Measurements from ENCODE around the gene ACAN. TPM values are rescaled to one million over a fixed set of nuclear protein-coding genes. Genes with fewer than 3 reads are reported as not detected.

The ACAN gene
- total and polyA plus RNA-seq, 2 donors (not counting 3 experiments of a cell fraction or from before 2014, with no cell fraction given), result not detected

DNA sequence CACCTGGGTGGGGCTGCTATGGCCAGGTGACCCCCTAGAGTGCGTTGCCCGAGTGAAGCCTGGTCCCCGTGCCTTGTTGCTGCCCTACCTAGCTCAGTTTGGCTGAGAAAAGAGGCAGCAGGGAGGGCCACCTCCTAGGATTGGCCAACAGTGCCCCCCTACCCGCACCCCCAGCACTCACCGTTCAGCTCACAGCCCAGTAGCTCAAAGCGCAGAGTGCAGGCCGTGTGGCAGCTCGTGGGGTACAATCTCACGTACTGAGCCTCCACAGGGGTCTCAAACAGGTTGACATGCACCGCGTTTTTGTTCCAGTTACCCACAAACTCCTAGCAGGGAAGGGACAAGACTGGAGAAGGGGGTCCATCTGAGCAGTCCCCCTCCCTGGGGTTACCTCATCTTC, 102.3 kb downstream of the ACAN start:
- CTCF ChIA-PET, result interaction anchor here (0.8 to 4.7 kb wide), 29 partner anchors 9 to 393 kb away, joined by 3 to 82 read pairs (median 7); partner anchors contain the start of genes FANCI, HAPLN3, ISG20 and MFGE8
- dilution Hi-C loops (cut with MboI; ENCODE audit: extremely low pct_ligation_motif_present, low sequenced_read_pairs), result no loop called here
- intact Hi-C loops (cut with micrococcal nuclease), result no loop called here

More for the DNA sequence above, 102.3 kb downstream of the ACAN start:
- Histone ChIP-seq H3K36me3 (ENCODE audit: control insufficient read depth in 2 of 2, extremely low read depth in 1 of 2, insufficient read depth in 2 of 2, low read length in 2 of 2) (no peaks in the 10 kb centered on the region), H3K9me1 (replicated peaks; ENCODE audit: control insufficient read depth, extremely low read depth, insufficient read depth, low read length) (no peaks in the 10 kb centered on the region), H4K20me1 (replicated peaks; ENCODE audit: control insufficient read depth, extremely low read depth, insufficient read depth, low read length) (no peaks in the 10 kb centered on the region), H3K9me3 (replicated peaks; ENCODE audit: control insufficient read depth, insufficient read depth, low read length) (no peaks in the 10 kb centered on the region), H3K79me2 (ENCODE audit: control insufficient read depth, insufficient read depth, low read length) (no peaks in the 10 kb centered on the region), H3K27ac (ENCODE audit: insufficient read depth, low read depth, low read length) (no peak overlapping the region), H3K4me3 (replicated peaks in 1 of 3; ENCODE audit: insufficient read depth in 1 of 3, low read depth in 1 of 3, low read length in 3 of 3) (no peak overlapping the region), H3K4me1 (ENCODE audit: control insufficient read depth, extremely low read depth, insufficient read depth, low read length) (no peaks in the 10 kb centered on the region), H3K27me3 (ENCODE audit: control insufficient read depth in 2 of 2, insufficient read depth in 2 of 2, low read length in 2 of 2) (no peaks in the 10 kb centered on the region), H3K4me2 (ENCODE audit: insufficient read depth, low read length) (no peak overlapping the region), H2AFZ (ENCODE audit: low read depth, low read length) (no peak overlapping the region), H3K9ac (replicated peaks; ENCODE audit: extremely low read depth, insufficient read depth, low read length) (no peak overlapping the region)
- no peak for DNase-seq (ENCODE audit: low read depth, low spot score)
- POLR2A ChIA-PET, result interaction anchor here (0.6 to 1.2 kb wide), 2 partner anchors 9 to 196 kb away, joined by 3 to 4 read pairs; no protein-coding TSS in a partner anchor
- TF ChIP-seq, protein P1, sequence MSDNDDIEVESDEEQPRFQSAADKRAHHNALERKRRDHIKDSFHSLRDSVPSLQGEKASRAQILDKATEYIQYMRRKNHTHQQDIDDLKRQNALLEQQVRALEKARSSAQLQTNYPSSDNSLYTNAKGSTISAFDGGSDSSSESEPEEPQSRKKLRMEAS (IDR thresholded peaks at IDR 0.05; ENCODE audit: insufficient read depth, insufficient read length), result no peak
- TF ChIP-seq POLR2A (IDR thresholded peaks at IDR 0.05; ENCODE audit: low read depth, low read length), result no peak
- no peak for TF ChIP-seq POLR2AphosphoS5 (IDR thresholded peaks at IDR 0.05; ENCODE audit: insufficient read depth, low read depth, low read length)
- no peak for TF ChIP-seq GATA2 (IDR thresholded peaks at IDR 0.05; ENCODE audit: insufficient read depth, insufficient read length, low read depth, low read length)
- TF ChIP-seq MYC (IDR thresholded peaks at IDR 0.05; ENCODE audit: low read depth, low read length), result no peak
- TF ChIP-seq FOS (IDR thresholded peaks at IDR 0.05; ENCODE audit: borderline replicate concordance, insufficient read depth, low read length), result no peak
- TF ChIP-seq, protein P2, sequence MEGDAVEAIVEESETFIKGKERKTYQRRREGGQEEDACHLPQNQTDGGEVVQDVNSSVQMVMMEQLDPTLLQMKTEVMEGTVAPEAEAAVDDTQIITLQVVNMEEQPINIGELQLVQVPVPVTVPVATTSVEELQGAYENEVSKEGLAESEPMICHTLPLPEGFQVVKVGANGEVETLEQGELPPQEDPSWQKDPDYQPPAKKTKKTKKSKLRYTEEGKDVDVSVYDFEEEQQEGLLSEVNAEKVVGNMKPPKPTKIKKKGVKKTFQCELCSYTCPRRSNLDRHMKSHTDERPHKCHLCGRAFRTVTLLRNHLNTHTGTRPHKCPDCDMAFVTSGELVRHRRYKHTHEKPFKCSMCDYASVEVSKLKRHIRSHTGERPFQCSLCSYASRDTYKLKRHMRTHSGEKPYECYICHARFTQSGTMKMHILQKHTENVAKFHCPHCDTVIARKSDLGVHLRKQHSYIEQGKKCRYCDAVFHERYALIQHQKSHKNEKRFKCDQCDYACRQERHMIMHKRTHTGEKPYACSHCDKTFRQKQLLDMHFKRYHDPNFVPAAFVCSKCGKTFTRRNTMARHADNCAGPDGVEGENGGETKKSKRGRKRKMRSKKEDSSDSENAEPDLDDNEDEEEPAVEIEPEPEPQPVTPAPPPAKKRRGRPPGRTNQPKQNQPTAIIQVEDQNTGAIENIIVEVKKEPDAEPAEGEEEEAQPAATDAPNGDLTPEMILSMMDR (IDR thresholded peaks at IDR 0.05; ENCODE audit: extremely low read depth in 1 of 2, insufficient read depth in 1 of 2, low read depth in 1 of 2, low read length in 2 of 2), result no peak
- no peak for TF ChIP-seq JUN (IDR thresholded peaks at IDR 0.05; ENCODE audit: borderline replicate concordance, insufficient read depth, insufficient read length, low read depth)
- TF ChIP-seq EZH2 (IDR thresholded peaks at IDR 0.05; ENCODE audit: borderline replicate concordance, low read depth, low read length, severe bottlenecking), result no peak
- no TSS peak for BruUV-seq (replicated peaks)
- FAIRE-seq, result no peak
